Smooth muscle cell (in vitro differentiated cells): ENCODE measurements around the gene NLN. TPM values are rescaled to one million over a fixed set of nuclear protein-coding genes. Genes with fewer than 3 reads are reported as not detected.

Source experiments
- DNase-seq: peaks from one replicate; lab custom pipeline; 2025; ENCODE audit not compliant: unreplicated experiment; lab: John Stamatoyannopoulos, UW
- H2AFZ ChIP-seq: fragments of 200-600 bp; sonication (generic); 2 replicates; pipeline ENCODE4 v1.6.0; 2016; ENCODE audit warnings: antibody characterized with exemption, low read depth, mild to moderate bottlenecking
- H3F3A ChIP-seq: fragments of 200-600 bp; sonication (generic); 2 replicates; pipeline ENCODE4 v1.6.0; 2017; ENCODE audit warnings: antibody characterized with exemption, low read depth
- H3K27ac ChIP-seq: fragments of 200-600 bp; sonication (generic); 2 replicates; pipeline ENCODE4 v1.5.1; 2016; ENCODE audit warnings: low read depth, mild to moderate bottlenecking
- H3K27me3 ChIP-seq: fragments of 200-600 bp; sonication (generic); 2 replicates; pipeline ENCODE4 v1.6.1; 2016; ENCODE audit warnings: low read depth, mild to moderate bottlenecking
- H3K36me3 ChIP-seq: fragments of 200-600 bp; sonication (generic); 2 replicates; pipeline ENCODE4 v1.5.1; 2016; ENCODE audit warnings: low read depth
- H3K4me1 ChIP-seq: fragments of 200-600 bp; sonication (generic); 2 replicates; pipeline ENCODE4 v1.5.1; 2016; ENCODE audit warnings: low read depth
- H3K4me2 ChIP-seq: fragments of 200-600 bp; sonication (generic); 2 replicates; pipeline ENCODE4 v1.6.0; 2016; ENCODE audit warnings: mild to moderate bottlenecking
- H3K4me3 ChIP-seq: fragments of 200-600 bp; sonication (generic); 2 replicates; pipeline ENCODE4 v1.5.1; 2016; ENCODE audit warnings: mild to moderate bottlenecking
- H3K79me2 ChIP-seq: fragments of 200-600 bp; sonication (generic); 2 replicates; pipeline ENCODE4 v1.6.0; 2016; ENCODE audit warnings: low read depth, mild to moderate bottlenecking
- H3K9ac ChIP-seq: fragments of 200-600 bp; sonication (generic); 2 replicates; pipeline ENCODE4 v1.6.0; 2016; ENCODE audit warnings: low read depth
- H3K9me3 ChIP-seq: fragments of 200-600 bp; sonication (generic); replicated peaks from 2 replicates; pipeline ENCODE4 v1.5.1; 2016; ENCODE audit warnings: low read depth
- H4K20me1 ChIP-seq: fragments of 200-600 bp; sonication (generic); 2 replicates; pipeline ENCODE4 v1.6.0; 2016; ENCODE audit warnings: low read depth
- WGBS: methylation state at CpG from one replicate; pipeline ENCODE4 v1.1.7; 2016; ENCODE audit warnings: low lambda C conversion rate; 5-methylcytosine and 5-hydroxymethylcytosine counted together
- polyA plus RNA-seq: library from polyadenylated mRNA; unstranded; fragments of >200 nt; fragmentation: Nextera tagmentation; extraction: Ambion mirVana; gene quantifications from 2 replicates; pipeline ENCODE4 v1.2.1, GENCODE V29; 2016
- total RNA-seq: library from RNA; depleted of rRNA; stranded (reverse); fragments of >200 nt; gene quantifications from 2 replicates; pipeline ENCODE4 v1.2.3, GENCODE V29; 2014
- TF ChIP-seq, protein P1 (sequence below): fragments of 200-600 bp; sonication (generic); IDR thresholded peaks from 2 replicates; pipeline ENCODE4 v1.5.1; 2017; ENCODE audit warnings: borderline replicate concordance, mild to moderate bottlenecking, antibody characterized with exemption; ENCODE audit not compliant: insufficient read depth, poor library complexity, severe bottlenecking

NLN gene
- total and polyA plus RNA-seq, 2 experiments from 2014 or later: 31.9 to 33.6 TPM

DNA sequence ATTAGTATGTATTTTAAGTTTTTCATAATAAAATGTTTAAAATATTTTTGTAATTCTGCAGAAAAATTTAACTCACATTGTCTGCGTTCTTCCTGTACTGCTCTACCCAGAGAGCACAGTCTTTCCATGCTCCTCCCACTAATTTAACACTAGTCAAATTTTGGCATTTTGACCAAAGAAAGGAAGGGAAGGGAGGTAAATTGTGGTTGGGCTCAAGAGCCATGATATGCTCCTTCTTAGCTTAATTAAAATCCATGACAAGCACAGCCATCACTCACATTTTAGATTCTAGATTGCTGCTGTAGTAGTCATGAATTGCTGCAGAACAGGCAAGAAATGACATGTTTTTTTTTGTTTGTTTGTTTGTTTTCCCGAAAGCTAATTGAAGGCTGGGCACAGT lies 98.4 kb downstream of the NLN start:
- H3K27ac ChIP-seq: no peak overlapping the region
- H3K9me3 ChIP-seq: no peaks in the 10 kb centered on the region
- no peak overlapping the region for H3K4me3 ChIP-seq
- TF ChIP-seq, protein P1, sequence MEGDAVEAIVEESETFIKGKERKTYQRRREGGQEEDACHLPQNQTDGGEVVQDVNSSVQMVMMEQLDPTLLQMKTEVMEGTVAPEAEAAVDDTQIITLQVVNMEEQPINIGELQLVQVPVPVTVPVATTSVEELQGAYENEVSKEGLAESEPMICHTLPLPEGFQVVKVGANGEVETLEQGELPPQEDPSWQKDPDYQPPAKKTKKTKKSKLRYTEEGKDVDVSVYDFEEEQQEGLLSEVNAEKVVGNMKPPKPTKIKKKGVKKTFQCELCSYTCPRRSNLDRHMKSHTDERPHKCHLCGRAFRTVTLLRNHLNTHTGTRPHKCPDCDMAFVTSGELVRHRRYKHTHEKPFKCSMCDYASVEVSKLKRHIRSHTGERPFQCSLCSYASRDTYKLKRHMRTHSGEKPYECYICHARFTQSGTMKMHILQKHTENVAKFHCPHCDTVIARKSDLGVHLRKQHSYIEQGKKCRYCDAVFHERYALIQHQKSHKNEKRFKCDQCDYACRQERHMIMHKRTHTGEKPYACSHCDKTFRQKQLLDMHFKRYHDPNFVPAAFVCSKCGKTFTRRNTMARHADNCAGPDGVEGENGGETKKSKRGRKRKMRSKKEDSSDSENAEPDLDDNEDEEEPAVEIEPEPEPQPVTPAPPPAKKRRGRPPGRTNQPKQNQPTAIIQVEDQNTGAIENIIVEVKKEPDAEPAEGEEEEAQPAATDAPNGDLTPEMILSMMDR: no peak
- H4K20me1 ChIP-seq: no peaks in the 10 kb centered on the region
- H3K4me1 ChIP-seq: peaks cover 9% of the 10 kb centered on the region
- no peaks in the 10 kb centered on the region for H3K27me3 ChIP-seq
- no peak overlapping the region for H2AFZ ChIP-seq
- no peak overlapping the region for H3K9ac ChIP-seq
- no peaks in the 10 kb centered on the region for H3K79me2 ChIP-seq
- H3F3A ChIP-seq: no peaks in the 10 kb centered on the region
- 92% methylated on average over 2 of the region's 2 CpGs for WGBS
- DNase-seq: no peak
- no peak overlapping the region for H3K4me2 ChIP-seq
- no peaks in the 10 kb centered on the region for H3K36me3 ChIP-seq

DNA sequence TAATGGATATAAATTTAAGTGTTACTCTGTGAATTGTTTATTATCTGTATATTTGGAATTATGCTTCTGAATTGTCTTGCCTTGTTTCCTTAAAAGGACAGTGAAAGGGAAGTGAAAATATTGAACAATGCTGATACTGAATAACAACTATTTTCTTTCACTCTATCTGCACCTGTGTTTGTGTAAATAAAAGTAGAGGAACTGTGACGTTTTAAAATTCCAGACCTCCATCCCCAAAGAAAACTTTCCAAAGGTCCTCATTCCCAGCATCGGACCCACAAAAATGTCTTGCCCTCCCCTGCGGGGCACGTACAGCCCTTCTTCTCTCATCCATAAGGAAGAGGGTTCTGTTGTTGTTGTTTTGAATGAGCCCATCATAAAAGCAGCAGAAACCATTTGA lies 100.0 kb downstream of the NLN start:
- 92% methylated on average over 4 of the region's 4 CpGs for WGBS
- H3K9me3 ChIP-seq: no peaks in the 10 kb centered on the region
- H3K4me2 ChIP-seq: no peak overlapping the region
- H3F3A ChIP-seq: no peaks in the 10 kb centered on the region
- H3K4me3 ChIP-seq: no peak overlapping the region
- no peak for DNase-seq
- H3K4me1 ChIP-seq: peaks cover 9% of the 10 kb centered on the region
- H3K9ac ChIP-seq: no peak overlapping the region
- H3K79me2 ChIP-seq: no peaks in the 10 kb centered on the region
- H4K20me1 ChIP-seq: no peaks in the 10 kb centered on the region
- H3K36me3 ChIP-seq: no peaks in the 10 kb centered on the region
- TF ChIP-seq, protein P1: no peak
- no peak overlapping the region for H2AFZ ChIP-seq
- H3K27ac ChIP-seq: no peak overlapping the region
- no peaks in the 10 kb centered on the region for H3K27me3 ChIP-seq

DNA sequence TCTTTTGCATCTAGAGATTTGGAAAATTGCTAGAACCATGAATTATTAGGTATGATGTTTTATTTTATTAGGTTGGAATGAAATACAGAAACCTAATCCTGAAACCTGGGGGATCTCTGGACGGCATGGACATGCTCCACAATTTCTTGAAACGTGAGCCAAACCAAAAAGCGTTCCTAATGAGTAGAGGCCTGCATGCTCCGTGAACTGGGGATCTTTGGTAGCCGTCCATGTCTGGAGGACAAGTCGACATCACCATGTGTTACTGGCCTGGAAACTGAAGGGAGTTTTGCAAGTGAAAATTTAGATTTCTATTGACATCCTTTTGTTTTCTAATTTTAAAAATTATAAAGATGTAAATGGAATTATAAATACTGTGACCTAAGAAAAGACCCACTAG lies 100.7 kb downstream of the NLN start:
- H4K20me1 ChIP-seq: no peaks in the 10 kb centered on the region
- no peak overlapping the region for H3K9ac ChIP-seq
- no peaks in the 10 kb centered on the region for H3K36me3 ChIP-seq
- H3K4me3 ChIP-seq: no peak overlapping the region
- H3K27me3 ChIP-seq: no peaks in the 10 kb centered on the region
- TF ChIP-seq, protein P1: no peak
- no peak overlapping the region for H3K4me2 ChIP-seq
- H3K27ac ChIP-seq: no peak overlapping the region
- no peak overlapping the region for H2AFZ ChIP-seq
- WGBS: 94% methylated on average over 6 of the region's 6 CpGs
- peaks cover 6% of the 10 kb centered on the region for H3K4me1 ChIP-seq
- no peaks in the 10 kb centered on the region for H3K9me3 ChIP-seq
- no peaks in the 10 kb centered on the region for H3K79me2 ChIP-seq
- no peak for DNase-seq
- H3F3A ChIP-seq: no peaks in the 10 kb centered on the region

DNA sequence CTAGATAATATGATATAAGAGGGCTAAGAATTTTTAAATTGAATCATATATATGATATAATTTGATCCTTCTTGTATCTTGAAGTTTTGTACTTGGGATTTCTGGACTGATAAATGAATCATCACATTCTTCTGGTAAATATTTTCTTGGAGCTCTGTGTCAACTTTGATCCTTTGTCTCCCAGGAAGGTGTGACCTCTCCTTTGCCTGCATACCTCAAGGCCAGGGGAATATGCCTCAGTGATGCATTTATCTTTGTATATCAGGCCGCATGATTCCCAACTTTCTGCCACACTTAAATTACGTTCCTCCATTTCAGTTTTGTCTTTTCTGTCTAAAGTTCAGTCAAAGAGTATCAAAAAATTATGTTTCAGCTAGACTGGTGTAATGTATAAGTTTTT lies 101.2 kb downstream of the NLN start:
- Histone ChIP-seq H3K27ac (no peak overlapping the region), H2AFZ (no peak overlapping the region), H4K20me1 (no peaks in the 10 kb centered on the region), H3K4me3 (no peak overlapping the region), H3K27me3 (no peaks in the 10 kb centered on the region), H3K9me3 (no peaks in the 10 kb centered on the region), H3K4me2 (no peak overlapping the region), H3K4me1 (peaks cover 1% of the 10 kb centered on the region), H3F3A (no peaks in the 10 kb centered on the region), H3K36me3 (no peaks in the 10 kb centered on the region), H3K9ac (no peak overlapping the region), H3K79me2 (no peaks in the 10 kb centered on the region)
- TF ChIP-seq, protein P1: no peak
- WGBS: 96% methylated on average over 2 of the region's 2 CpGs
- no peak for DNase-seq
